LNCaP clone FGC (cell line): Measurements from ENCODE around the gene C9orf40.

ENCODE experiments used
- DNase-seq: peaks from one replicate; pipeline ENCODE4 v3.0.0-alpha.2; 2011; ENCODE audit warnings: low read depth
- H3K4me3 ChIP-seq: 2 replicates; pipeline ENCODE4 v1.5.1; 2011; ENCODE audit warnings: mild to moderate bottlenecking, low read depth, low read length, control low read depth
- TF ChIP-seq, protein P1 (sequence below): IDR thresholded peaks from 2 replicates; pipeline ENCODE4 v1.5.1; 2012; ENCODE audit warnings: mild to moderate bottlenecking; ENCODE audit not compliant: control insufficient read depth, insufficient read depth; ENCODE audit errors: extremely low read depth

The C9orf40 gene

DNA sequence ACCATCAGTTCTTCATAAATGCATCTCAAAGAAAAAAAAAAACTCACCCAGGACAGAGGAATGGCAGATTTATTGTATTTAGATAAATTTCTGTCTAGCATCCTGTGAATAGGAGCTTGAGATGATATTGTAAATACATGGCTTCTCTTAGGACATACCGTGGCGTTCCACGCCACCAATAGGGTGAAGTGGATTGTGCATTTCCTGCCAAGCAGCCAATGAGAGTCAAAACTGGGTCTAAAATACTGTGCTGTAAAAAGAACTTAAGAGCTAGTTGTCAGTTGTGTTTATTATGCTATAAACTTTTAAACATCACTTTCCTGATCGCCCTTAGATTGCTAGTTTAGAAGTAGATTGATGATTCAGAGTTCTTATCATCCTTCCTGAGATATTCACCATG lies 44.0 kb downstream of the C9orf40 start:
- no peak overlapping the region for H3K4me3 ChIP-seq
- DNase-seq: no peak
- TF ChIP-seq, protein P1, sequence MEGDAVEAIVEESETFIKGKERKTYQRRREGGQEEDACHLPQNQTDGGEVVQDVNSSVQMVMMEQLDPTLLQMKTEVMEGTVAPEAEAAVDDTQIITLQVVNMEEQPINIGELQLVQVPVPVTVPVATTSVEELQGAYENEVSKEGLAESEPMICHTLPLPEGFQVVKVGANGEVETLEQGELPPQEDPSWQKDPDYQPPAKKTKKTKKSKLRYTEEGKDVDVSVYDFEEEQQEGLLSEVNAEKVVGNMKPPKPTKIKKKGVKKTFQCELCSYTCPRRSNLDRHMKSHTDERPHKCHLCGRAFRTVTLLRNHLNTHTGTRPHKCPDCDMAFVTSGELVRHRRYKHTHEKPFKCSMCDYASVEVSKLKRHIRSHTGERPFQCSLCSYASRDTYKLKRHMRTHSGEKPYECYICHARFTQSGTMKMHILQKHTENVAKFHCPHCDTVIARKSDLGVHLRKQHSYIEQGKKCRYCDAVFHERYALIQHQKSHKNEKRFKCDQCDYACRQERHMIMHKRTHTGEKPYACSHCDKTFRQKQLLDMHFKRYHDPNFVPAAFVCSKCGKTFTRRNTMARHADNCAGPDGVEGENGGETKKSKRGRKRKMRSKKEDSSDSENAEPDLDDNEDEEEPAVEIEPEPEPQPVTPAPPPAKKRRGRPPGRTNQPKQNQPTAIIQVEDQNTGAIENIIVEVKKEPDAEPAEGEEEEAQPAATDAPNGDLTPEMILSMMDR: no peak

DNA sequence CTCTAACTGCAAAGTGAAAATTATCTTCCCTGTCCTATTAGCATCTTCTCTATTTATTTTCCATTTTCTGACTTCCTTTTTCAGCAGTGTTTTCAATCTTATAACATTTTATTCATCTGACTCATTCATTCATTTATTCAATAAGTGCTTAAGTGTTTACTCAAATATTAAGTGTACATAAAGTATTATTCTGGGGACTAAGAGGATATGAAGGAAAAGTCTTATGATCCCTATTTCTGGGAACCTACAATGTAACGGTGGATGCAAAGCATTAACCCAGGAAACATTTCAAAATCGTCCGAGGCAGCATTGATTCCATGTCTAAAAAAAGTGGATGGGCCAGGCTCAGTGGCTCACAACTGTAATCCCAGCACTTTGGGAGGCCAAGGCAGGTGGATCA lies 45.6 kb downstream of the C9orf40 start:
- TF ChIP-seq, protein P1: no peak
- no peak for DNase-seq
- no peak overlapping the region for H3K4me3 ChIP-seq

DNA sequence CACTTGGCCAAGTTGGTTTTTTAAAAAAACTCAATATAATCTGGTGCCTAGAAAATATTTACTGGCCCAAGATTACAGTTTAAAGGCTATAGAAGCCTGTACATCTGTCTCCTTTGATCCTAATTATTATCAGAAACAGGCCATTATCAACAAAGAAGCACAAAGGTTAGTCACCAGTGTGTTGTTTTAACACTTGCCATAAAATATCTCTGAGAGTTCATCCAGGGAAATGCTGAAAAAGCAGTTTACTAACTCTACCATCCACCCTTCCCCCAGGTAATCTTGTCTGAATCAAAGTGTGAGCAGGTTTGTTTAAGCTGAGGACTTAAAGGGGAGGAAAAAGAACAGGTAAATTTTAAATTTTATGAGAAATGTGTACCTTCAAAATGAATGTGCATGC lies 51.7 kb downstream of the C9orf40 start:
- peak; percentile 42 for DNase-seq
- TF ChIP-seq, protein P1: no peak
- H3K4me3 ChIP-seq: no peak overlapping the region
